IMR-90 (cell line): Measurements from ENCODE around the gene AP1S1.

Experiments used
- CEBPB ChIP-seq: IDR thresholded peaks from 2 replicates; pipeline ENCODE4 v1.6.1; 2012; ENCODE audit warnings: low read depth, low read length, improper control_type of control experiment
- CTCF ChIP-seq: conservative IDR thresholded peaks from 2 replicates; pipeline ENCODE4 v1.5.1; 2012; ENCODE audit warnings: mild to moderate bottlenecking, low read depth, low read length, improper control_type of control experiment
- MXI1 ChIP-seq: IDR thresholded peaks from 2 replicates; pipeline ENCODE4 v1.6.1; 2012; ENCODE audit warnings: low read depth, mild to moderate bottlenecking, low read length, moderate library complexity, borderline replicate concordance
- NFE2L2 ChIP-seq: fragments of 150-350 bp; IDR thresholded peaks from 2 replicates; pipeline ENCODE4 v1.6.1; 2016; ENCODE audit warnings: low read depth, mild to moderate bottlenecking, low read length
- POLR2A ChIP-seq: IDR thresholded peaks from 2 replicates; pipeline ENCODE4 v1.6.1; 2012; ENCODE audit warnings: mild to moderate bottlenecking, low read depth, low read length
- RFX5 ChIP-seq: IDR thresholded peaks from 2 replicates; pipeline ENCODE4 v1.8.0; 2012; ENCODE audit warnings: low read depth, mild to moderate bottlenecking, low read length, moderate library complexity
- SMC3 ChIP-seq: fragments of 150-350 bp; IDR thresholded peaks from 2 replicates; pipeline ENCODE4 v1.6.1; 2016; ENCODE audit warnings: low read depth, mild to moderate bottlenecking, antibody characterized with exemption, low read length, moderate library complexity
- USF2 ChIP-seq: fragments of 150-350 bp; IDR thresholded peaks from 2 replicates; pipeline ENCODE4 v1.6.1; 2017; ENCODE audit warnings: mild to moderate bottlenecking, antibody characterized with exemption, low read length, low read depth

GRCh38 chr7:101200504-101200861 lies 46.2 kb downstream of the AP1S1 start:
- TF ChIP-seq NFE2L2: no peak
- no peak for TF ChIP-seq CTCF
- TF ChIP-seq CEBPB: no peak
- TF ChIP-seq POLR2A: no peak
- TF ChIP-seq USF2: no peak
- TF ChIP-seq RFX5: no peak
- TF ChIP-seq SMC3: no peak
- TF ChIP-seq MXI1: no peak
